ENCODE measurements around the gene RAET1L.

- no peak for TF ChIP-seq CTCF (IDR thresholded peaks at IDR 0.05)
- no peak for TF ChIP-seq POLR2A (IDR thresholded peaks at IDR 0.05)
Measured at GRCh38 chr6:150046943-150047342, 21.6 kb upstream of the RAET1L start.

All from breast epithelium (tissue), 3 donors.